ENCODE results near the gene LRP2. TPM values are rescaled to one million over a fixed set of nuclear protein-coding genes. Genes with fewer than 3 reads are reported as not detected.

Gene LRP2
- total and polyA plus RNA-seq, 2 experiments from 2014 or later = 0.68 to 2.7 TPM

DNA sequence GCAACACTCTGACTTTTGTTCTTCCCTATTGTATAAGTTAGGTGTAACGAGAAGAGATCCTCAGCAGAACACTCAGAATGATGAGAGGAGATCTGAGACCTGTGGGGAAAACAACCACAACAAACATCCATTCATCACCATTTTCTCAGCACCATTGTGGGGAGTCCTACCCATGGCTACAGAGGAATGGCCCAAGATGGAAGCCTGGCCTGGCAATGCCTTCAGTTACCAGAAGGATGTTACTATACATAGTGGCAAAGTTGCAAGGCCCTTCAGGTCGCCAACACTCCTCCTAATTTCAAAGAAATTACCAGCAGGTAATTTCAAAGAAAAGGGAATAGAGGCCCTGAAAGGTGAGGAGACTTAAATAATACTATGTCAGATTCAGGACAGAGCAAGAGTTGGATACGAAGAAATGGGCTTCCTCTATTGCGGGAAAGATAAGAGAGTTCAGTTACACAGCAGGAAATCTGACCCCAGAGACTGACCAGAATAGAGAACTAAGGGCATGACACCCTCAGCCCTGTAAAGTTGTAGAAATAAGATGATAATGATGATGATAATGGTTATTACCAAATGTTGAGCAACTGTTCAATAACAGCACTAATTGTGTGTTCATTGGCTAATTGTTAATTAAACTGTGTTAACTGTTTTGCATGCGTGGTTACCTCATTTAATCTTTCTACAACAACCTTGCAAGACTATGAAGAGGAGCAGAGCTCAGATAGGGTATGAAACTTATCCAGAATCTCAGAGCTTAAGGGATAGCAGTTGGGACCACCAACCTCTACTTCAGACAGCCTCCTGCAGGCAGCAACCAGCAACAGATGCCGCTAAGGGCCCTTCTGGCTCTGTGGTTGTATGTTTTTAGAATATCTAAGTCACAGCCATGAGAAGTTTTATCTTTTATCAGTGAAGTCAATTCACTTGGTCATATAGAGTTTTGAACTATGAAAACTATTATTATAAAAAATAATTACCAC lies 255.5 kb downstream of the LRP2 start:
- no peaks in the 10 kb centered on the region for H3K9me2 ChIP-seq (ENCODE audit: insufficient read depth)
- H3F3A ChIP-seq (replicated peaks; ENCODE audit: low read depth) = no peaks in the 10 kb centered on the region
- no peaks in the 10 kb centered on the region for H3K36me3 ChIP-seq (ENCODE audit: insufficient read depth)
- Mint-ChIP-seq H3K36me3 (ENCODE audit: low read depth) (no peaks in the 10 kb centered on the region), H3K4me3 (no peak overlapping the region), H3K27ac (no peak overlapping the region), H3K4me1 (peaks cover 15% of the 10 kb centered on the region; the same call in 2 of the 3 replicates), H3K9me3 (no peaks in the 10 kb centered on the region), H3K27me3 (ENCODE audit: insufficient read depth, low read depth, poor library complexity) (peaks cover 4% of the 10 kb centered on the region)
- H3K4me1 ChIP-seq (ENCODE audit: insufficient read depth) = peaks cover 16% of the 10 kb centered on the region; the same call in 1 of the 2 replicates
- no peak overlapping the region for H3K4me2 ChIP-seq
- TF ChIP-seq, protein P1, sequence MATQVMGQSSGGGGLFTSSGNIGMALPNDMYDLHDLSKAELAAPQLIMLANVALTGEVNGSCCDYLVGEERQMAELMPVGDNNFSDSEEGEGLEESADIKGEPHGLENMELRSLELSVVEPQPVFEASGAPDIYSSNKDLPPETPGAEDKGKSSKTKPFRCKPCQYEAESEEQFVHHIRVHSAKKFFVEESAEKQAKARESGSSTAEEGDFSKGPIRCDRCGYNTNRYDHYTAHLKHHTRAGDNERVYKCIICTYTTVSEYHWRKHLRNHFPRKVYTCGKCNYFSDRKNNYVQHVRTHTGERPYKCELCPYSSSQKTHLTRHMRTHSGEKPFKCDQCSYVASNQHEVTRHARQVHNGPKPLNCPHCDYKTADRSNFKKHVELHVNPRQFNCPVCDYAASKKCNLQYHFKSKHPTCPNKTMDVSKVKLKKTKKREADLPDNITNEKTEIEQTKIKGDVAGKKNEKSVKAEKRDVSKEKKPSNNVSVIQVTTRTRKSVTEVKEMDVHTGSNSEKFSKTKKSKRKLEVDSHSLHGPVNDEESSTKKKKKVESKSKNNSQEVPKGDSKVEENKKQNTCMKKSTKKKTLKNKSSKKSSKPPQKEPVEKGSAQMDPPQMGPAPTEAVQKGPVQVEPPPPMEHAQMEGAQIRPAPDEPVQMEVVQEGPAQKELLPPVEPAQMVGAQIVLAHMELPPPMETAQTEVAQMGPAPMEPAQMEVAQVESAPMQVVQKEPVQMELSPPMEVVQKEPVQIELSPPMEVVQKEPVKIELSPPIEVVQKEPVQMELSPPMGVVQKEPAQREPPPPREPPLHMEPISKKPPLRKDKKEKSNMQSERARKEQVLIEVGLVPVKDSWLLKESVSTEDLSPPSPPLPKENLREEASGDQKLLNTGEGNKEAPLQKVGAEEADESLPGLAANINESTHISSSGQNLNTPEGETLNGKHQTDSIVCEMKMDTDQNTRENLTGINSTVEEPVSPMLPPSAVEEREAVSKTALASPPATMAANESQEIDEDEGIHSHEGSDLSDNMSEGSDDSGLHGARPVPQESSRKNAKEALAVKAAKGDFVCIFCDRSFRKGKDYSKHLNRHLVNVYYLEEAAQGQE (IDR thresholded peaks at IDR 0.05; ENCODE audit: unreplicated experiment) = no peak
- TF ChIP-seq, protein P2, sequence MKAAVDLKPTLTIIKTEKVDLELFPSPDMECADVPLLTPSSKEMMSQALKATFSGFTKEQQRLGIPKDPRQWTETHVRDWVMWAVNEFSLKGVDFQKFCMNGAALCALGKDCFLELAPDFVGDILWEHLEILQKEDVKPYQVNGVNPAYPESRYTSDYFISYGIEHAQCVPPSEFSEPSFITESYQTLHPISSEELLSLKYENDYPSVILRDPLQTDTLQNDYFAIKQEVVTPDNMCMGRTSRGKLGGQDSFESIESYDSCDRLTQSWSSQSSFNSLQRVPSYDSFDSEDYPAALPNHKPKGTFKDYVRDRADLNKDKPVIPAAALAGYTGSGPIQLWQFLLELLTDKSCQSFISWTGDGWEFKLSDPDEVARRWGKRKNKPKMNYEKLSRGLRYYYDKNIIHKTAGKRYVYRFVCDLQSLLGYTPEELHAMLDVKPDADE (IDR thresholded peaks at IDR 0.05) = no peak
- TF ChIP-seq STAT1 (IDR thresholded peaks at IDR 0.05; ENCODE audit: unreplicated experiment) = no peak
- no peak for ATAC-seq
- no peaks in the 10 kb centered on the region for H3K79me2 ChIP-seq (replicated peaks; ENCODE audit: insufficient read depth)
- H3K27me3 ChIP-seq (ENCODE audit: insufficient read depth) = no peaks in the 10 kb centered on the region
- no peak overlapping the region for H3K4me3 ChIP-seq
- H3K27ac ChIP-seq (ENCODE audit: low read depth) = no peak overlapping the region
- H2AFZ ChIP-seq = no peak overlapping the region
- no peak for DNase-seq (ENCODE audit: low spot score)
- H4K20me1 ChIP-seq (replicated peaks; ENCODE audit: insufficient read depth) = no peaks in the 10 kb centered on the region

DNA sequence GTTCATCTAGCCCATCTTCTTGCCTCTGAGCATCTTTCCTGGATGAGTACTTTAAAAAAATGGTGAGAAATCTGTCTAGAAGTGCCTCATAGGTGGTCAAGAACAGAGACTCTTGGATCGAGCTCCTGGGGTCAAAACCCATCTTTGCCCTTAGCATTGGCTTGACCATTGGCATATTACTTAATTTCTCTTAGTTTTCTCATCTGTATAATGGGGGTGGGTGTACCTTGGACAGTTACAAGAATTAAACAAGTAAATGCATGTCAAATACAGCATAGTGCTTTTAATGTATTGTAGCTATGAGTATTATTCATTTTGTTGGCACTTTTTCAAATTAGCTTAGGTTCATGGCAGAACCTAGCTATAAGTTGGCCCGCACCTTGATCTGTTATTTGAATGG lies 256.2 kb downstream of the LRP2 start:
- Histone ChIP-seq H3K79me2 (replicated peaks; ENCODE audit: insufficient read depth) (no peaks in the 10 kb centered on the region), H3K4me1 (ENCODE audit: insufficient read depth) (peaks cover 12% of the 10 kb centered on the region; the same call in 1 of the 2 replicates), H3K9me2 (ENCODE audit: insufficient read depth) (no peaks in the 10 kb centered on the region), H3K36me3 (ENCODE audit: insufficient read depth) (no peaks in the 10 kb centered on the region), H3K4me3 (no peak overlapping the region), H4K20me1 (replicated peaks; ENCODE audit: insufficient read depth) (no peaks in the 10 kb centered on the region), H3K4me2 (no peak overlapping the region), H3K27ac (ENCODE audit: low read depth) (no peak overlapping the region), H2AFZ (no peak overlapping the region), H3F3A (replicated peaks; ENCODE audit: low read depth) (no peaks in the 10 kb centered on the region), H3K27me3 (ENCODE audit: insufficient read depth) (no peaks in the 10 kb centered on the region)
- no peak for TF ChIP-seq EZH2 (IDR thresholded peaks at IDR 0.05; ENCODE audit: low read depth, unreplicated experiment)
- no peak for TF ChIP-seq ZNF114 (CRISPR knock-in tag; IDR thresholded peaks at IDR 0.05)
- no peak for TF ChIP-seq ZNF331 (CRISPR knock-in tag; IDR thresholded peaks at IDR 0.05; ENCODE audit: low read depth)
- TF ChIP-seq POLR2AphosphoS5 (IDR thresholded peaks at IDR 0.05; ENCODE audit: low read depth) = no peak
- no peak for TF ChIP-seq CREB1 (CRISPR knock-in tag; IDR thresholded peaks at IDR 0.05; ENCODE audit: low read depth)
- no peak for TF ChIP-seq JUNB (IDR thresholded peaks at IDR 0.05; ENCODE audit: unreplicated experiment)
- TF ChIP-seq, protein P1 (IDR thresholded peaks at IDR 0.05; ENCODE audit: unreplicated experiment) = no peak
- TF ChIP-seq NANOG (IDR thresholded peaks at IDR 0.05; ENCODE audit: borderline replicate concordance) = no peak
- TF ChIP-seq EZH2phosphoT487 (IDR thresholded peaks at IDR 0.05; ENCODE audit: unreplicated experiment) = no peak
- TF ChIP-seq, protein P3, sequence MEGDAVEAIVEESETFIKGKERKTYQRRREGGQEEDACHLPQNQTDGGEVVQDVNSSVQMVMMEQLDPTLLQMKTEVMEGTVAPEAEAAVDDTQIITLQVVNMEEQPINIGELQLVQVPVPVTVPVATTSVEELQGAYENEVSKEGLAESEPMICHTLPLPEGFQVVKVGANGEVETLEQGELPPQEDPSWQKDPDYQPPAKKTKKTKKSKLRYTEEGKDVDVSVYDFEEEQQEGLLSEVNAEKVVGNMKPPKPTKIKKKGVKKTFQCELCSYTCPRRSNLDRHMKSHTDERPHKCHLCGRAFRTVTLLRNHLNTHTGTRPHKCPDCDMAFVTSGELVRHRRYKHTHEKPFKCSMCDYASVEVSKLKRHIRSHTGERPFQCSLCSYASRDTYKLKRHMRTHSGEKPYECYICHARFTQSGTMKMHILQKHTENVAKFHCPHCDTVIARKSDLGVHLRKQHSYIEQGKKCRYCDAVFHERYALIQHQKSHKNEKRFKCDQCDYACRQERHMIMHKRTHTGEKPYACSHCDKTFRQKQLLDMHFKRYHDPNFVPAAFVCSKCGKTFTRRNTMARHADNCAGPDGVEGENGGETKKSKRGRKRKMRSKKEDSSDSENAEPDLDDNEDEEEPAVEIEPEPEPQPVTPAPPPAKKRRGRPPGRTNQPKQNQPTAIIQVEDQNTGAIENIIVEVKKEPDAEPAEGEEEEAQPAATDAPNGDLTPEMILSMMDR (conservative IDR thresholded peaks at IDR 0.05; ENCODE audit: low read depth in 2 of 2) = no peak
- no peak for TF ChIP-seq STAT1 (IDR thresholded peaks at IDR 0.05; ENCODE audit: unreplicated experiment)
- Mint-ChIP-seq H3K4me1 (peaks cover 14% of the 10 kb centered on the region; the same call in 2 of the 3 replicates), H3K27ac (no peak overlapping the region), H3K4me3 (no peak overlapping the region), H3K36me3 (ENCODE audit: low read depth) (no peaks in the 10 kb centered on the region), H3K27me3 (ENCODE audit: insufficient read depth, low read depth, poor library complexity) (peaks cover 3% of the 10 kb centered on the region), H3K9me3 (no peaks in the 10 kb centered on the region)
- no peak for ATAC-seq
- no peak for DNase-seq (ENCODE audit: low spot score)

All from GM23338 (cell line).